Activated CD8-positive, alpha-beta memory T cell treated with anti-CD3 and anti-CD28 coated beads, Interleukin-2, amount 50 U/mL, for 24 hours (primary cell): Measurements from ENCODE around the gene SRP9.
"Not testable (repeated sequence)": the region's sequence is repeated elsewhere in the genome, so short reads cannot be mapped to it uniquely, and the experiment has no call there.

Experiments used
- DNase-seq: peaks from one replicate; pipeline ENCODE4 v3.0.0-alpha.2; 2020; ENCODE audit errors: extremely low read depth

Gene SRP9

GRCh38 chr1:225774281-225775147 is 3.1 kb upstream of the SRP9 start:
- no peak for DNase-seq

GRCh38 chr1:225776294-225776693 is 1.3 kb upstream of the SRP9 start:
- no peak for DNase-seq

GRCh38 chr1:225777058-225777582 is 506 bp upstream of the SRP9 start:
- DNase-seq: no peak

GRCh38 chr1:225778337-225778669 is 677 bp downstream of the SRP9 start:
- DNase-seq: no peak

- DNase-seq: not testable (repeated sequence)
Observed at GRCh38 chr1:225779165-225779564, 1.5 kb downstream of the SRP9 start.

GRCh38 chr1:225780134-225780533 is 2.5 kb downstream of the SRP9 start:
- no peak for DNase-seq

GRCh38 chr1:225780630-225781029 is 3.0 kb downstream of the SRP9 start:
- no peak for DNase-seq

- DNase-seq: not testable (repeated sequence)
Observed at GRCh38 chr1:225789142-225789541, 11.5 kb downstream of the SRP9 start.

- no peak for DNase-seq
Observed at GRCh38 chr1:225794954-225795353, 17.3 kb downstream of the SRP9 start.

- DNase-seq: not testable (repeated sequence)
Observed at GRCh38 chr1:225796097-225796496, 18.5 kb downstream of the SRP9 start.

GRCh38 chr1:225801146-225801545 is 23.5 kb downstream of the SRP9 start:
- not testable (repeated sequence) for DNase-seq

GRCh38 chr1:225806249-225806648 is 28.6 kb downstream of the SRP9 start:
- no peak for DNase-seq

- DNase-seq: not testable (repeated sequence)
Observed at GRCh38 chr1:225806736-225807135, 29.1 kb downstream of the SRP9 start.

- DNase-seq: no peak
Observed at GRCh38 chr1:225808136-225808535, 30.5 kb downstream of the SRP9 start.

- DNase-seq: peak; percentile 38
Observed at GRCh38 chr1:225809842-225810578, 32.4 kb downstream of the SRP9 start, which contains the start of gene EPHX1. EPHX1 (plus strand) TSS chr1:225810124; CDS start chr1:225828730, 18,606 bp downstream.

GRCh38 chr1:225810579-225811538 is 33.2 kb downstream of the SRP9 start:
- DNase-seq: not testable (repeated sequence)

- no peak for DNase-seq
Observed at GRCh38 chr1:225811622-225812487, 34.2 kb downstream of the SRP9 start.

GRCh38 chr1:225812488-225813213 is 35.0 kb downstream of the SRP9 start:
- DNase-seq: no peak

- DNase-seq: no peak
Observed at GRCh38 chr1:225813214-225813964, 35.8 kb downstream of the SRP9 start.
